Panc1 (cell line): ENCODE data around the gene FBXW8. TPM values are rescaled to one million over a fixed set of nuclear protein-coding genes. Genes with fewer than 3 reads are reported as not detected.

Source experiments
- ATAC-seq: fragments of 200-7000 bp; cut with Tn5 transposase; 2 replicates; pipeline ENCODE4 v1.9.1; 2020; ENCODE audit warnings: mild to moderate bottlenecking, moderate library complexity
- BruUV-seq: library from RNA; stranded (reverse); fragments of 400-500 nt; replicated peaks from 2 replicates; lab custom pipeline; 2021; lab: Mats Ljungman, UMichigan
- CTCF ChIA-PET: fragments of 300-600 bp; sonication (Branson Sonifier 250); formaldehyde crosslinking; loops from one replicate; lab custom pipeline; 2022; ENCODE audit warnings: antibody characterized with exemption; lab: Charles Lee
- POLR2A ChIA-PET: fragments of 300-600 bp; sonication (Branson Sonifier 250); formaldehyde crosslinking; loops from one replicate; lab custom pipeline; 2022; ENCODE audit warnings: antibody characterized with exemption; lab: Charles Lee
- DNase-seq: peaks from one replicate; pipeline ENCODE4 v3.0.0-alpha.2; 2010; ENCODE audit warnings: low read depth, low spot score
- H3K27ac ChIP-seq: 2 replicates; pipeline ENCODE4 v1.5.1; 2011; ENCODE audit warnings: mild to moderate bottlenecking, low read length, inconsistent platforms
- H3K27me3 ChIP-seq: fragments of 200-500 bp; sonication (Bioruptor generic); 2 replicates; pipeline ENCODE4 v1.6.0; 2014; ENCODE audit warnings: low read length, inconsistent platforms; ENCODE audit not compliant: control insufficient read depth, insufficient read depth
- H3K36me3 ChIP-seq: fragments of 200-500 bp; sonication (Bioruptor generic); 2 replicates; pipeline ENCODE4 v1.5.1; 2014; ENCODE audit warnings: inconsistent platforms, mild to moderate bottlenecking, low read length, moderate library complexity; ENCODE audit not compliant: control insufficient read depth, insufficient read depth
- H3K4me1 ChIP-seq: 2 replicates; pipeline ENCODE4 v1.5.1; 2011; ENCODE audit warnings: inconsistent platforms, mild to moderate bottlenecking, low read length, moderate library complexity; ENCODE audit not compliant: control insufficient read depth, insufficient read depth
- H3K4me3 ChIP-seq, 2 experiments: 2 replicates each; pipeline ENCODE4 v1.5.1; 2011 to 2012; ENCODE audit warnings: low read depth in 2 of 2, low read length in 2 of 2, mild to moderate bottlenecking in 2 of 2, inconsistent platforms in 1 of 2, moderate library complexity in 1 of 2
- H3K9me3 ChIP-seq: fragments of 200-500 bp; sonication (Bioruptor generic); 2 replicates; pipeline ENCODE4 v1.5.1; 2014; ENCODE audit warnings: low read depth, mild to moderate bottlenecking, inconsistent platforms, low read length, moderate library complexity; ENCODE audit not compliant: control insufficient read depth, insufficient read depth
- POLR2AphosphoS5 ChIP-seq: IDR thresholded peaks from 2 replicates; pipeline ENCODE4 v1.6.1; 2012; ENCODE audit warnings: mild to moderate bottlenecking, low read depth, low read length, moderate library complexity
- SIN3A ChIP-seq: IDR thresholded peaks from 2 replicates; pipeline ENCODE4 v1.6.1; 2012; ENCODE audit warnings: low read depth, mild to moderate bottlenecking, low read length, moderate library complexity, borderline replicate concordance; ENCODE audit not compliant: insufficient read depth
- TCF7L2 ChIP-seq: IDR thresholded peaks from 2 replicates; pipeline ENCODE4 v1.6.1; 2011; ENCODE audit warnings: mild to moderate bottlenecking, low read depth, low read length, inconsistent platforms
- in situ Hi-C: cut with HindIII; loops from 2 replicates; pipeline ENCODE4 v1.10.0; 2016; ENCODE audit warnings: low sequenced_read_pairs, low pct_unique_long_range_greater_than_20kb
- intact Hi-C: fragments of 100-400 bp; cut with micrococcal nuclease; formaldehyde crosslinking; loops from one replicate; pipeline ENCODE4 v1.10.0; 2022; ENCODE audit not compliant: unreplicated experiment
- total RNA-seq: library from RNA; stranded (reverse); gene quantifications from one replicate; pipeline ENCODE4 v1.2.1, GENCODE V29; 2021; ENCODE audit not compliant: unreplicated experiment
- TF ChIP-seq, protein P1 (sequence below): fragments of 450-650 bp; IDR thresholded peaks from 2 replicates; pipeline ENCODE4 v1.5.1; 2017; ENCODE audit warnings: mild to moderate bottlenecking
- TF ChIP-seq, protein P2 (sequence below), 2 experiments: IDR thresholded peaks; 2 replicates each; pipeline ENCODE4 v1.6.1; 2011 to 2012; ENCODE audit warnings: low read depth in 2 of 2, control low read depth in 1 of 2, low read length in 1 of 2, mild to moderate bottlenecking in 1 of 2, moderate library complexity in 1 of 2; ENCODE audit not compliant: insufficient read depth in 1 of 2

FBXW8 gene
- total RNA-seq, 1 experiment from 2014 or later, result 18.0 TPM

DNA sequence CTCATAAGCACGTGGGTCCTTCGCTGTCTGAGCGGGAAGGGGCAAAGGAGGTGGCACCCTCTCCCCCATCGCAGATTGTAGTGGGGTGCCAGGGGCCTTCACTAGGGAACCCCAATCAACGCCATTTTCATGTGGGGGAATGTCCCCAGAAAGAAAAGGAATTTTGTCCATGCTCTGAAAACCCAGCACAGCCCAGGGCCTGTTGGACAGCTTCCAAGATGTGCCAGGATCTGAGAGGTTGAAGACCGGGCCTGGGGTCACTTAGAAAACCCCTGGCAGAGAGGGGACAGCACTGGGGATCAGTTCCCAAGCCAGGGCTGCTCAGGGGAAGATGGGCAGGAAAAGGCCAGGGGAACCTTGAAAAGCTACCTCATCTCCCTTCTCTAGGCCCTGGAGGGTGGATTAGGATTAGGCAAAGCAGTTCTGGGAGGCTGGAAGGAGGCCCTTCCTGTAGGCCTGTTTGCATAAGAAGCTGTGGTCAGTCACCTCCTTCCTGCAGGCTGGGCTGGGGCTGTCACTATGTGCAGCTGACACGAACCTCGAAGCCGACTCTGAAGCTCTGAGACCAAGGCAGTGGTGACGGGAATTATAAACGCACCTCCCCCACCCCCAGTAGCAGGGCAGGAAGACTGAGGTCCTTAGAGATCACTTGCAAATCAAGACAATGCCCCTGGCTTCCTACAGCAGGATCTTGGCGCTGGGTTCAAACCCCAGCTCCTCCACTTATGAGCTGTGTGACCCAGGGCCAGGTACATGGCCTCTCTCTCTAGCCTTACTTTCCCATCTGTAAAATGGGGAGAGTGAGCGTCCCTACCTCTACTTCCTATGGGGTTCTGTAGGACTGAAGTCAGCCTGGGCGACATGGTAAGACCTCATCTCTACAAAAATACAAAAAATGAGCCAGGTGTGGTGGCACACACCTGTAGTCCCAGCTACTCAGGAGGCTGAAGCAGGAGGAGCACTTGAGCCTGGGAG is 159.5 kb downstream of the FBXW8 start:
- H3K4me1 ChIP-seq, result no peaks in the 10 kb centered on the region
- no peak for DNase-seq
- TF ChIP-seq, protein P1, sequence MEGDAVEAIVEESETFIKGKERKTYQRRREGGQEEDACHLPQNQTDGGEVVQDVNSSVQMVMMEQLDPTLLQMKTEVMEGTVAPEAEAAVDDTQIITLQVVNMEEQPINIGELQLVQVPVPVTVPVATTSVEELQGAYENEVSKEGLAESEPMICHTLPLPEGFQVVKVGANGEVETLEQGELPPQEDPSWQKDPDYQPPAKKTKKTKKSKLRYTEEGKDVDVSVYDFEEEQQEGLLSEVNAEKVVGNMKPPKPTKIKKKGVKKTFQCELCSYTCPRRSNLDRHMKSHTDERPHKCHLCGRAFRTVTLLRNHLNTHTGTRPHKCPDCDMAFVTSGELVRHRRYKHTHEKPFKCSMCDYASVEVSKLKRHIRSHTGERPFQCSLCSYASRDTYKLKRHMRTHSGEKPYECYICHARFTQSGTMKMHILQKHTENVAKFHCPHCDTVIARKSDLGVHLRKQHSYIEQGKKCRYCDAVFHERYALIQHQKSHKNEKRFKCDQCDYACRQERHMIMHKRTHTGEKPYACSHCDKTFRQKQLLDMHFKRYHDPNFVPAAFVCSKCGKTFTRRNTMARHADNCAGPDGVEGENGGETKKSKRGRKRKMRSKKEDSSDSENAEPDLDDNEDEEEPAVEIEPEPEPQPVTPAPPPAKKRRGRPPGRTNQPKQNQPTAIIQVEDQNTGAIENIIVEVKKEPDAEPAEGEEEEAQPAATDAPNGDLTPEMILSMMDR, result no peak
- TF ChIP-seq, protein P2, sequence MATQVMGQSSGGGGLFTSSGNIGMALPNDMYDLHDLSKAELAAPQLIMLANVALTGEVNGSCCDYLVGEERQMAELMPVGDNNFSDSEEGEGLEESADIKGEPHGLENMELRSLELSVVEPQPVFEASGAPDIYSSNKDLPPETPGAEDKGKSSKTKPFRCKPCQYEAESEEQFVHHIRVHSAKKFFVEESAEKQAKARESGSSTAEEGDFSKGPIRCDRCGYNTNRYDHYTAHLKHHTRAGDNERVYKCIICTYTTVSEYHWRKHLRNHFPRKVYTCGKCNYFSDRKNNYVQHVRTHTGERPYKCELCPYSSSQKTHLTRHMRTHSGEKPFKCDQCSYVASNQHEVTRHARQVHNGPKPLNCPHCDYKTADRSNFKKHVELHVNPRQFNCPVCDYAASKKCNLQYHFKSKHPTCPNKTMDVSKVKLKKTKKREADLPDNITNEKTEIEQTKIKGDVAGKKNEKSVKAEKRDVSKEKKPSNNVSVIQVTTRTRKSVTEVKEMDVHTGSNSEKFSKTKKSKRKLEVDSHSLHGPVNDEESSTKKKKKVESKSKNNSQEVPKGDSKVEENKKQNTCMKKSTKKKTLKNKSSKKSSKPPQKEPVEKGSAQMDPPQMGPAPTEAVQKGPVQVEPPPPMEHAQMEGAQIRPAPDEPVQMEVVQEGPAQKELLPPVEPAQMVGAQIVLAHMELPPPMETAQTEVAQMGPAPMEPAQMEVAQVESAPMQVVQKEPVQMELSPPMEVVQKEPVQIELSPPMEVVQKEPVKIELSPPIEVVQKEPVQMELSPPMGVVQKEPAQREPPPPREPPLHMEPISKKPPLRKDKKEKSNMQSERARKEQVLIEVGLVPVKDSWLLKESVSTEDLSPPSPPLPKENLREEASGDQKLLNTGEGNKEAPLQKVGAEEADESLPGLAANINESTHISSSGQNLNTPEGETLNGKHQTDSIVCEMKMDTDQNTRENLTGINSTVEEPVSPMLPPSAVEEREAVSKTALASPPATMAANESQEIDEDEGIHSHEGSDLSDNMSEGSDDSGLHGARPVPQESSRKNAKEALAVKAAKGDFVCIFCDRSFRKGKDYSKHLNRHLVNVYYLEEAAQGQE (IDR thresholded peaks at IDR 0.05; ENCODE audit: insufficient read depth in 1 of 2, low read depth in 2 of 2, low read length in 1 of 2), result no peak
- TF ChIP-seq TCF7L2 (no peak), POLR2AphosphoS5 (no peak), SIN3A (no peak)
- H3K36me3 ChIP-seq, result no peaks in the 10 kb centered on the region
- intact Hi-C loops (no loop called here), in situ Hi-C loops (no loop called here)
- ChIA-PET CTCF (no interaction called here), POLR2A (no interaction called here)
- H3K27ac ChIP-seq, result no peak overlapping the region
- no peak overlapping the region for H3K4me3 ChIP-seq
- ATAC-seq, result no peak
- H3K27me3 ChIP-seq, result no peaks in the 10 kb centered on the region
- no TSS peak for BruUV-seq
- no peaks in the 10 kb centered on the region for H3K9me3 ChIP-seq

DNA sequence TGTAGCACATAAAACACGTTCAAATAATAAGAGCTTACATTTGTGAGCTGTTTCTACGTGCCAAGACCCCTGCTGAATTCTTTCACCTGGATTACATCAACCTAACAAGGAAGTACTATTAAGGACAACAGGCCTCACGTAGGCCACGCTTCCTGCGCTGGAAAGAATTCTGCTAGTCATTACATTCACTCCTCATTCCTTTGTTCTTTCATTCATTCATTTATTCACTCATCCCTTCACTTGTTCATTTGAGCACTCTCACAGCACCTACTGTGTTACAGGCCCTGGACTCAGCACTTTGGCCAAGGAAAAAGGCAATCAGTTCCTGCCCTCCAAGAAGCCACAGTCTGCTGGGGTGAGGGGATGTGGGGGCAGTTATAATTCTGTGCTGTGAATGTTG is 160.3 kb downstream of the FBXW8 start:
- Histone ChIP-seq H3K36me3 (no peaks in the 10 kb centered on the region), H3K4me3 (no peak overlapping the region), H3K27me3 (no peaks in the 10 kb centered on the region), H3K9me3 (no peaks in the 10 kb centered on the region), H3K27ac (no peak overlapping the region), H3K4me1 (no peaks in the 10 kb centered on the region)
- BruUV-seq, result no TSS peak
- TF ChIP-seq POLR2AphosphoS5, result no peak
- TF ChIP-seq SIN3A, result no peak
- TF ChIP-seq, protein P2 (IDR thresholded peaks at IDR 0.05; ENCODE audit: insufficient read depth in 1 of 2, low read depth in 2 of 2, low read length in 1 of 2), result no peak
- TF ChIP-seq, protein P1, result no peak
- TF ChIP-seq TCF7L2, result no peak
- DNase-seq (no peak), ATAC-seq (no peak)
- ChIA-PET POLR2A (no interaction called here), CTCF (no interaction called here)
- intact Hi-C loops, result no loop called here
- in situ Hi-C loops, result no loop called here
